HFFc6 (cell line): ENCODE results near the gene ERVFRD-1. TPM values are rescaled to one million over a fixed set of nuclear protein-coding genes. Genes with fewer than 3 reads are reported as not detected.

Experiments used
- DNase-seq: peaks from one replicate; pipeline ENCODE4 v3.0.0-alpha.2; 2018
- H3K27ac Mint-ChIP-seq: 2 replicates; pipeline ENCODE4 v1.8.0; 2020; ENCODE audit warnings: mild to moderate bottlenecking, mixed read lengths
- H3K27me3 Mint-ChIP-seq: 2 replicates; pipeline ENCODE4 v1.8.0; 2021; ENCODE audit warnings: mild to moderate bottlenecking, moderate library complexity, mixed read lengths; ENCODE audit not compliant: insufficient read depth
- H3K36me3 Mint-ChIP-seq: 2 replicates; pipeline ENCODE4 v1.8.0; 2021; ENCODE audit warnings: low read depth, mixed read lengths
- H3K4me1 Mint-ChIP-seq: 2 replicates; pipeline ENCODE4 v1.8.0; 2020; ENCODE audit warnings: low read depth, mixed read lengths
- H3K4me3 Mint-ChIP-seq: 2 replicates; pipeline ENCODE4 v1.8.0; 2020; ENCODE audit warnings: mild to moderate bottlenecking, moderate library complexity, mixed read lengths
- H3K9me3 Mint-ChIP-seq: 2 replicates; pipeline ENCODE4 v1.8.0; 2020; ENCODE audit warnings: mild to moderate bottlenecking, mixed read lengths
- CTCF ChIP-seq: fragments of 200-600 bp; sonication (generic); IDR thresholded peaks from 2 replicates; pipeline ENCODE4 v1.5.0; 2021; ENCODE audit warnings: antibody characterized with exemption, mild to moderate bottlenecking
- total RNA-seq, 6 experiments: library from RNA; stranded (reverse); fragmentation: NEBNext Ultra II Directional; extraction: Animal tissue kit (Norgen Biotek cat#: 25700); gene quantifications; 2 replicates in 1 of 6; 3 replicates in 5 of 6; pipeline ENCODE4 v1.2.3, GENCODE V29; 2021

The ERVFRD-1 gene
- total RNA-seq, 6 experiments from 2014 or later: not detected

- Mint-ChIP-seq H3K27ac (no peak overlapping the region), H3K9me3 (no peaks in the 10 kb centered on the region), H3K4me1 (no peaks in the 10 kb centered on the region), H3K27me3 (no peaks in the 10 kb centered on the region; the same call in none of the 2 replicates), H3K36me3 (no peaks in the 10 kb centered on the region), H3K4me3 (no peak overlapping the region)
- no peak for TF ChIP-seq CTCF
- DNase-seq: no peak
These were observed 35.0 kb downstream of the ERVFRD-1 start for GRCh38 chr6:11076540-11076939.

- H3K4me1 Mint-ChIP-seq: no peaks in the 10 kb centered on the region
- no peaks in the 10 kb centered on the region for H3K36me3 Mint-ChIP-seq
- no peak overlapping the region for H3K27ac Mint-ChIP-seq
- H3K27me3 Mint-ChIP-seq: peaks cover 3% of the 10 kb centered on the region
- H3K4me3 Mint-ChIP-seq: no peak overlapping the region
- no peak for DNase-seq
- no peak for TF ChIP-seq CTCF
- H3K9me3 Mint-ChIP-seq: no peaks in the 10 kb centered on the region
These were observed 39.4 kb downstream of the ERVFRD-1 start for GRCh38 chr6:11072101-11072500.

GRCh38 chr6:11069760-11070159 lies 41.8 kb downstream of the ERVFRD-1 start:
- no peak overlapping the region for H3K4me3 Mint-ChIP-seq
- DNase-seq: no peak
- H3K36me3 Mint-ChIP-seq: no peaks in the 10 kb centered on the region
- H3K4me1 Mint-ChIP-seq: no peaks in the 10 kb centered on the region
- H3K27ac Mint-ChIP-seq: no peak overlapping the region
- H3K27me3 Mint-ChIP-seq: peaks cover 15% of the 10 kb centered on the region
- no peaks in the 10 kb centered on the region for H3K9me3 Mint-ChIP-seq
- TF ChIP-seq CTCF: no peak

GRCh38 chr6:11067348-11067747 lies 44.2 kb downstream of the ERVFRD-1 start:
- no peaks in the 10 kb centered on the region for H3K36me3 Mint-ChIP-seq
- H3K4me1 Mint-ChIP-seq: no peaks in the 10 kb centered on the region
- H3K27me3 Mint-ChIP-seq: peaks cover 20% of the 10 kb centered on the region
- no peak overlapping the region for H3K4me3 Mint-ChIP-seq
- TF ChIP-seq CTCF: no peak
- H3K9me3 Mint-ChIP-seq: no peaks in the 10 kb centered on the region
- no peak overlapping the region for H3K27ac Mint-ChIP-seq
- DNase-seq: no peak

- no peak for TF ChIP-seq CTCF
- peaks cover 20% of the 10 kb centered on the region for H3K27me3 Mint-ChIP-seq
- no peaks in the 10 kb centered on the region for H3K9me3 Mint-ChIP-seq
- no peaks in the 10 kb centered on the region for H3K36me3 Mint-ChIP-seq
- no peak for DNase-seq
- no peak overlapping the region for H3K27ac Mint-ChIP-seq
- no peak overlapping the region for H3K4me3 Mint-ChIP-seq
- no peaks in the 10 kb centered on the region for H3K4me1 Mint-ChIP-seq
These were observed 44.8 kb downstream of the ERVFRD-1 start for GRCh38 chr6:11066505-11067347.
